ENCODE results near the gene NEK8. TPM values are rescaled to one million over a fixed set of nuclear protein-coding genes. Genes with fewer than 3 reads are reported as not detected.

Gene NEK8
- total and polyA plus RNA-seq, 9 of the 15 experiments (the other 6 are each of a cell fraction or from before 2014, with no cell fraction given), result 0.98 to 16.6 (median 4.6) TPM

DNA sequence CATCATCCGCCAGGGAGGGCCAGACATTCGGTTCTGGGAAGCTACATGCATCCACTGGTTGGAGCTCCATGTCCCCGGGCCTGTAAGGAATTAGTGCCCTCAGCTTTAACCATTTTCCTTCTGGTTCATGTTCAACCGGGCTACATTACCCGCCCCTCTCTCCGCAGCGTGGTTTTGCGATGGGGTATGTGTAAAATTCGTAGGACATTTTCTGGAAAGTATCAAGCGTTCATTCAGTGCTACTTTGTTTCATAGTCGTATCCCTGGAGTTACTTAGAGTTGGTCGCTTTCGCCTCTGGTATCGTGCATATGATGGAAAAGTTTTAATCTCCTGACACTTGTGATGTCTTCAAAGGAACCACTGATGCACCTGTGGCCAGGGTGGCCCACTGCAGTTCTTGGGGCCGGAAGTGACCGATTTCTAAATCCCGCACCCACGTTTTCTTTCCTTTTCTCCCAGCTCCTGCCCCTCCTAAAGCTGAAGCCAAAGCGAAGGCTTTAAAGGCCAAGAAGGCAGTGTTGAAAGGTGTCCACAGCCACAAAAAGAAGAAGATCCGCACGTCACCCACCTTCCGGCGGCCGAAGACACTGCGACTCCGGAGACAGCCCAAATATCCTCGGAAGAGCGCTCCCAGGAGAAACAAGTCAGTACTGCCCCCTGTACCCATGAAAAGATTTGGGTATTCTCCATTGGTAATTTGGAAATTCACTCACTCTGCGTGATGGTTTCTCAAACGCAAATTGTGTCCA lies 8.2 kb upstream of the NEK8 start (continued):
- TF ChIP-seq GABPB2 (CRISPR knock-in tag; conservative IDR thresholded peaks at IDR 0.05) (peak; percentile 49; the same call in 1 of the 2 replicates), SNRNP70 (optimal IDR thresholded peaks at IDR 0.05; ENCODE audit: low read depth, low read length) (peak; percentile 38), MEF2D (tag; conservative IDR thresholded peaks at IDR 0.05; ENCODE audit: low read depth) (no peak), NFE2L1 (tag; IDR thresholded peaks at IDR 0.05; ENCODE audit: borderline replicate concordance, low read depth) (no peak), BCOR (IDR thresholded peaks at IDR 0.05) (no peak), HMG20B (CRISPR knock-in tag; IDR thresholded peaks at IDR 0.05) (no peak), XRCC5 (IDR thresholded peaks at IDR 0.05; ENCODE audit: low read depth, low read length) (no peak; the same call in 1 of the 2 replicates), ILK (tag; IDR thresholded peaks at IDR 0.05; ENCODE audit: borderline replicate concordance, low read depth) (no peak), KLF13 (tag; IDR thresholded peaks at IDR 0.05; ENCODE audit: borderline replicate concordance, low read depth) (no peak), ZEB2 (IDR thresholded peaks at IDR 0.05) (no peak), TCF7 (IDR thresholded peaks at IDR 0.05; ENCODE audit: borderline replicate concordance) (0 out of 2 replicates have a peak, but pooled peaks have one; percentile 27), ZNF436 (CRISPR knock-in tag; IDR thresholded peaks at IDR 0.05) (0 out of 2 replicates have a peak, but pooled peaks have one; percentile 43), ZNF507 (tag; conservative IDR thresholded peaks at IDR 0.05) (no peak), ZNF146 (CRISPR knock-in tag; IDR thresholded peaks at IDR 0.05; ENCODE audit: unreplicated experiment) (no peak), RHOXF2B (CRISPR knock-in tag; conservative IDR thresholded peaks at IDR 0.05) (no peak; the same call in 1 of the 2 replicates), CREM (IDR thresholded peaks at IDR 0.05; ENCODE audit: low read depth) (peak; percentile 8; the same call in 1 of the 2 replicates), NR3C1 (CRISPR knock-in tag; IDR thresholded peaks at IDR 0.05) (no peak), DNMT1 (IDR thresholded peaks at IDR 0.05) (0 out of 2 replicates have a peak, but pooled peaks have one; percentile 74), BRD9 (IDR thresholded peaks at IDR 0.05; ENCODE audit: low read depth, partially characterized antibody) (no peak)
- TF ChIP-seq, protein P1, sequence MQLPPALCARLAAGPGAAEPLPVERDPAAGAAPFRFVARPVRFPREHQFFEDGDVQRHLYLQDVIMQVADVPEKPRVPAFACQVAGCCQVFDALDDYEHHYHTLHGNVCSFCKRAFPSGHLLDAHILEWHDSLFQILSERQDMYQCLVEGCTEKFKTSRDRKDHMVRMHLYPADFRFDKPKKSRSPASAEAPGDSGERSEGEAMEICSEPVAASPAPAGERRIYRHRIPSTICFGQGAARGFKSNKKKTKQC (CRISPR knock-in tag; IDR thresholded peaks at IDR 0.05), result peak; percentile 36; the same call in 1 of the 2 replicates
- TF ChIP-seq, protein P2, sequence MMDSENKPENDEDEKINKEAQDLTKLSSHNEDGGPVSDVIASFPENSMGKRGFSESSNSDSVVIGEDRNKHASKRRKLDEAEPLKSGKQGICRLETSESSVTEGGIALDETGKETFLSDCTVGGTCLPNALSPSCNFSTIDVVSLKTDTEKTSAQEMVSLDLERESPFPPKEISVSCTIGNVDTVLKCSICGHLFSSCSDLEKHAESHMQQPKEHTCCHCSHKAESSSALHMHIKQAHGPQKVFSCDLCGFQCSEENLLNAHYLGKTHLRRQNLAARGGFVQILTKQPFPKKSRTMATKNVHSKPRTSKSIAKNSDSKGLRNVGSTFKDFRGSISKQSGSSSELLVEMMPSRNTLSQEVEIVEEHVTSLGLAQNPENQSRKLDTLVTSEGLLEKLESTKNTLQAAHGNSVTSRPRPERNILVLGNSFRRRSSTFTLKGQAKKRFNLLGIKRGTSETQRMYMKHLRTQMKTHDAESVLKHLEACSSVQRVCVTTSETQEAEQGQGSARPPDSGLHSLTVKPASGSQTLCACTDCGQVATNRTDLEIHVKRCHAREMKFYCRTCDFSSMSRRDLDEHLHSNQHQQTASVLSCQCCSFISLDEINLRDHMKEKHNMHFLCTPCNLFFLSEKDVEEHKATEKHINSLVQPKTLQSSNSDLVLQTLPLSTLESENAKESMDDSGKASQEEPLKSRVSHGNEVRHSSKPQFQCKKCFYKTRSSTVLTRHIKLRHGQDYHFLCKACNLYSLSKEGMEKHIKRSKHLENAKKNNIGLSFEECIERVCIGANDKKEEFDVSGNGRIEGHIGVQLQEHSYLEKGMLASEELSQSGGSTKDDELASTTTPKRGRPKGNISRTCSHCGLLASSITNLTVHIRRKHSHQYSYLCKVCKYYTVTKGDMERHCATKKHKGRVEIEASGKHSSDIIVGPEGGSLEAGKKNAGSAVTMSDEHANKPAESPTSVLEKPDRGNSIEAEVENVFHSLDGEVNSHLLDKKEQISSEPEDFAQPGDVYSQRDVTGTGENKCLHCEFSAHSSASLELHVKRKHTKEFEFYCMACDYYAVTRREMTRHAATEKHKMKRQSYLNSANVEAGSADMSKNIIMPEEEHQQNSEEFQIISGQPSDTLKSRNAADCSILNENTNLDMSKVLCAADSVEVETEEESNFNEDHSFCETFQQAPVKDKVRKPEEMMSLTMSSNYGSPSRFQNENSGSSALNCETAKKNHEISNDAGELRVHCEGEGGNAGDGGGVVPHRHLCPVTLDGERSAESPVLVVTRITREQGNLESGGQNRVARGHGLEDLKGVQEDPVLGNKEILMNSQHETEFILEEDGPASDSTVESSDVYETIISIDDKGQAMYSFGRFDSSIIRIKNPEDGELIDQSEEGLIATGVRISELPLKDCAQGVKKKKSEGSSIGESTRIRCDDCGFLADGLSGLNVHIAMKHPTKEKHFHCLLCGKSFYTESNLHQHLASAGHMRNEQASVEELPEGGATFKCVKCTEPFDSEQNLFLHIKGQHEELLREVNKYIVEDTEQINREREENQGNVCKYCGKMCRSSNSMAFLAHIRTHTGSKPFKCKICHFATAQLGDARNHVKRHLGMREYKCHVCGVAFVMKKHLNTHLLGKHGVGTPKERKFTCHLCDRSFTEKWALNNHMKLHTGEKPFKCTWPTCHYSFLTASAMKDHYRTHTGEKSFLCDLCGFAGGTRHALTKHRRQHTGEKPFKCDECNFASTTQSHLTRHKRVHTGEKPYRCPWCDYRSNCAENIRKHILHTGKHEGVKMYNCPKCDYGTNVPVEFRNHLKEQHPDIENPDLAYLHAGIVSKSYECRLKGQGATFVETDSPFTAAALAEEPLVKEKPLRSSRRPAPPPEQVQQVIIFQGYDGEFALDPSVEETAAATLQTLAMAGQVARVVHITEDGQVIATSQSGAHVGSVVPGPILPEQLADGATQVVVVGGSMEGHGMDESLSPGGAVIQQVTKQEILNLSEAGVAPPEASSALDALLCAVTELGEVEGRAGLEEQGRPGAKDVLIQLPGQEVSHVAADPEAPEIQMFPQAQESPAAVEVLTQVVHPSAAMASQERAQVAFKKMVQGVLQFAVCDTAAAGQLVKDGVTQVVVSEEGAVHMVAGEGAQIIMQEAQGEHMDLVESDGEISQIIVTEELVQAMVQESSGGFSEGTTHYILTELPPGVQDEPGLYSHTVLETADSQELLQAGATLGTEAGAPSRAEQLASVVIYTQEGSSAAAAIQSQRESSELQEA (IDR thresholded peaks at IDR 0.05; ENCODE audit: low read depth), result no peak

Measured in K562 (cell line).